ENCODE results near the gene LRP8.

- TF ChIP-seq CTCF (IDR thresholded peaks at IDR 0.05 in 2 of 3, conservative IDR thresholded peaks at IDR 0.05 in 1 of 3; ENCODE audit: borderline replicate concordance in 1 of 3, insufficient read depth in 1 of 3, low read depth in 2 of 3, low read length in 2 of 3) = no peak
- no peak for TF ChIP-seq SP1 (IDR thresholded peaks at IDR 0.05; ENCODE audit: low read depth)
- no peak for TF ChIP-seq POLR2A (IDR thresholded peaks at IDR 0.05; ENCODE audit: borderline replicate concordance, extremely low read depth, insufficient read depth, insufficient read length)
- TF ChIP-seq RAD21 (IDR thresholded peaks at IDR 0.05; ENCODE audit: low read depth) = no peak
- no peak for TF ChIP-seq POLR2AphosphoS5 (IDR thresholded peaks at IDR 0.05; ENCODE audit: low read depth, low read length)
- no peak for TF ChIP-seq ZBTB33 (IDR thresholded peaks at IDR 0.05; ENCODE audit: extremely low read depth, insufficient replicate concordance, low read length)
- TF ChIP-seq ZFX (IDR thresholded peaks at IDR 0.05) = no peak
- no peak for TF ChIP-seq MAX (IDR thresholded peaks at IDR 0.05)
- TF ChIP-seq EZH2 (IDR thresholded peaks at IDR 0.05) = no peak
- TF ChIP-seq ATF3 (IDR thresholded peaks at IDR 0.05) = no peak
- TF ChIP-seq EZH2phosphoT487 (IDR thresholded peaks at IDR 0.05; ENCODE audit: borderline replicate concordance) = no peak
- no peak for TF ChIP-seq REST (IDR thresholded peaks at IDR 0.05; ENCODE audit: low read depth)
- TF ChIP-seq CEBPB (IDR thresholded peaks at IDR 0.05; ENCODE audit: low read depth) = no peak
These were observed 44.7 kb upstream of the LRP8 start for GRCh38 chr1:53372501-53372951.
